ENCODE measurements around the gene NTNG2. TPM values are rescaled to one million over a fixed set of nuclear protein-coding genes. Genes with fewer than 3 reads are reported as not detected.

NTNG2 gene
- polyA plus RNA-seq, 1 donor: 0.18 TPM

GRCh38 chr9:132171702-132172101, 9.8 kb downstream of the NTNG2 start:
- DNase-seq: no peak

GRCh38 chr9:132172185-132172584, 10.3 kb downstream of the NTNG2 start:
- no peak for DNase-seq

GRCh38 chr9:132175431-132175830, 13.6 kb downstream of the NTNG2 start:
- DNase-seq: no peak

GRCh38 chr9:132176338-132176737, 14.5 kb downstream of the NTNG2 start:
- DNase-seq: no peak

- peak; percentile 79 for DNase-seq
Measured at GRCh38 chr9:132181796-132182313, 20.0 kb downstream of the NTNG2 start.

- DNase-seq: no peak
Measured at GRCh38 chr9:132182314-132183091, 20.6 kb downstream of the NTNG2 start.

GRCh38 chr9:132183134-132183533, 21.3 kb downstream of the NTNG2 start:
- no peak for DNase-seq

- no peak for DNase-seq
Measured at GRCh38 chr9:132183715-132184114, 21.9 kb downstream of the NTNG2 start.

- DNase-seq: no peak
Measured at GRCh38 chr9:132184124-132184523, 22.3 kb downstream of the NTNG2 start.

GRCh38 chr9:132185073-132186009, 23.5 kb downstream of the NTNG2 start:
- no peak for DNase-seq

- DNase-seq: no peak
Measured at GRCh38 chr9:132187121-132187620, 25.3 kb downstream of the NTNG2 start.

GRCh38 chr9:132190966-132191365, 29.1 kb downstream of the NTNG2 start:
- DNase-seq: no peak

- DNase-seq: no peak
Measured at GRCh38 chr9:132192728-132193127, 30.9 kb downstream of the NTNG2 start.

GRCh38 chr9:132193227-132194124, 31.6 kb downstream of the NTNG2 start:
- DNase-seq: no peak

GRCh38 chr9:132194508-132194907, 32.6 kb downstream of the NTNG2 start:
- DNase-seq: no peak

GRCh38 chr9:132197315-132197714, 35.5 kb downstream of the NTNG2 start:
- DNase-seq: no peak

GRCh38 chr9:132197856-132198550, 36.1 kb downstream of the NTNG2 start:
- no peak for DNase-seq

GRCh38 chr9:132199056-132199455, 37.2 kb downstream of the NTNG2 start:
- DNase-seq: no peak

GRCh38 chr9:132200706-132201105, 38.8 kb downstream of the NTNG2 start:
- DNase-seq: no peak

- DNase-seq: no peak
Measured at GRCh38 chr9:132201139-132201538, 39.3 kb downstream of the NTNG2 start.
